Vagina (tissue), 2 donors: ENCODE measurements around the gene RAB44. TPM values are rescaled to one million over a fixed set of nuclear protein-coding genes. Genes with fewer than 3 reads are reported as not detected.

Source experiments
- DNase-seq, 2 donors: peaks; one replicate each; pipeline ENCODE4 v3.0.0-alpha.2; 2017; ENCODE audit errors: extremely low spot score in 2 of 2
- H3K27ac ChIP-seq: fragments of 200-600 bp; sonication (generic); one replicate; pipeline ENCODE4 v1.5.1; 2019
- H3K27me3 ChIP-seq: fragments of 200-600 bp; sonication (generic); one replicate; pipeline ENCODE4 v1.5.1; 2019
- H3K36me3 ChIP-seq, 2 donors: fragments of 200-600 bp; sonication (generic); one replicate each; pipeline ENCODE4 v1.5.1; 2017 to 2019
- H3K4me1 ChIP-seq: fragments of 200-600 bp; sonication (generic); one replicate; pipeline ENCODE4 v1.5.1; 2019
- H3K4me3 ChIP-seq, 2 donors: fragments of 200-600 bp; sonication (generic); 1 replicate in 1 of 2; 2 replicates in 1 of 2; pipeline ENCODE4 v1.5.1; 2016 to 2019
- H3K9me3 ChIP-seq: fragments of 200-600 bp; sonication (generic); one replicate; pipeline ENCODE4 v1.5.1; 2019
- CTCF ChIP-seq, 3 experiments: fragments of 450-650 bp in 2 of 3; fragments of 200-600 bp in 1 of 3; sonication (generic) in 1 of 3; IDR thresholded peaks; one replicate each; pipeline ENCODE4 v1.5.1; 2017 to 2019; ENCODE audit warnings: antibody characterized with exemption in 3 of 3, mild to moderate bottlenecking in 2 of 3, moderate library complexity in 2 of 3
- POLR2A ChIP-seq, 2 donors: fragments of 450-650 bp; IDR thresholded peaks; one replicate each; pipeline ENCODE4 v1.6.1; 2017; ENCODE audit warnings: antibody characterized with exemption in 2 of 2, mild to moderate bottlenecking in 2 of 2, moderate library complexity in 2 of 2
- POLR2AphosphoS5 ChIP-seq, 2 donors: sonication (generic); formaldehyde crosslinking; IDR thresholded peaks; one replicate each; pipeline ENCODE4 v1.9.0; 2017; ENCODE audit warnings: antibody characterized with exemption in 2 of 2, mild to moderate bottlenecking in 2 of 2, low read depth in 1 of 2; ENCODE audit not compliant: insufficient read depth in 1 of 2
- intact Hi-C: fragments of 100-400 bp; cut with DNase I; formaldehyde crosslinking; loops from one replicate; pipeline ENCODE4 v1.15.1; 2023
- total RNA-seq: library from RNA; depleted of rRNA; stranded (reverse); fragments of >200 nt; gene quantifications from one replicate; pipeline ENCODE4 v1.2.3, GENCODE V29; 2016

RAB44 gene
- total RNA-seq, 1 donor from 2014 or later: 0.49 TPM

DNA sequence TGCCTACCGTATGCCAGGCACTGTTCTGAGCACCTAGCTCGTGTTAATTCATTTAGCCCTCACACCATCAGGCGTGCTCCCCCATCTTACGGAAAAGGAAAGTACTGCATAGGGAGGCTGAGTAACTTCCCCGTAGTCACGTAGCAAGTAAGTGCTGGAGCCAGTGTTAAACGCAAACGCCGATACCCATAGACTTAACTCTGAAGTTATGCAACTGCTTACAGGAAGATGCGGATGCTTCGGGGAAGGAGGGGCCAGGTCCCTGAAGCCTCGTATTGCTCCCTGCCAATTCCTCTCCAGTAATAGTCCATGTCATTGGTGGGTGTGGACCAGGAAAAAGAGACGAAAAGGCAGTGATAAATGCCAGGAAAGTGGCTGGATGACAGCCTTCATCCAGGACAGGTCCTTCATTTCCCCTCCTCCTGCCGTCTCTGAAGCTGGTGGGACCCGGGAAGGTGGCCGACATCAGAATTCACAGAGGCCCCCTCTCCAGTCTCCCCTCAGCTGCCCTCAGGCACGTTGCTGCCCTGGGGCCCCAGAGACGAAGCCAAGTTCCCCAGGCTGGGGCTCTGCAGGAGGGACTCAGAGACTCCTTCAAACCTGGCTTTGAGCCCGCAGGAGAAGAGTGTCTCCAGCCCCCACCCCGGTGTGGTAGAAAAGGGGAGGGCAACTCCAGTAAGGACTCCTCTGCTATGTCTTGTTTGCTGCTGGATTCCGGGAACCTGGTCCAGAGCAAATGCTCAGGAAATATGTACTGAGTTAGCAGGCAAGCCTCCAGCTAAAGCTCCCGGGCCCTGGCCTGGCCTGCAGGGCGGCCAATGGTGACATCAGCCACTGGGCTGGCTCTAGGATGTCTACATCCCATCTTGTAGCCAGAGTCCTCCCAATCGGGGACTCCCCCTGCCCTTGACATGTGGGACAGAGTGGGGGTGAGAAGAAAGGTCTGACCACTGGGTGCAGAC, 37.8 kb downstream of the RAB44 start:
- Histone ChIP-seq H3K4me1 (peaks cover 20% of the 10 kb centered on the region), H3K36me3 (no peaks in the 10 kb centered on the region), H3K27ac (peak overlapping the region; percentile 85), H3K27me3 (no peaks in the 10 kb centered on the region), H3K4me3 (peak overlapping the region; percentile 28 to 39), H3K9me3 (no peaks in the 10 kb centered on the region)
- intact Hi-C loops: loop anchor here (5.0 kb wide), 1 partner anchor 53 kb away; no protein-coding TSS in a partner anchor
- peak in 1 of 2 donors; percentile 18 for TF ChIP-seq POLR2A (IDR thresholded peaks at IDR 0.05)
- peak in 1 of 3 experiments; percentile 36 for TF ChIP-seq CTCF (IDR thresholded peaks at IDR 0.05)
- peak in 1 of 2 donors; percentile 83 for TF ChIP-seq POLR2AphosphoS5 (IDR thresholded peaks at IDR 0.05; ENCODE audit: insufficient read depth in 1 of 2, low read depth in 1 of 2)
- peak in 1 of 2 donors; percentile 98 for DNase-seq

- Histone ChIP-seq H3K27me3 (no peaks in the 10 kb centered on the region), H3K27ac (no peak overlapping the region), H3K4me3 (no peak overlapping the region), H3K36me3 (no peaks in the 10 kb centered on the region), H3K4me1 (peaks cover 20% of the 10 kb centered on the region), H3K9me3 (no peaks in the 10 kb centered on the region)
- intact Hi-C loops: loop anchor here (5.0 kb wide), 1 partner anchor 55 kb away; no protein-coding TSS in a partner anchor
- TF ChIP-seq POLR2AphosphoS5 (IDR thresholded peaks at IDR 0.05; ENCODE audit: insufficient read depth in 1 of 2, low read depth in 1 of 2) (no peak), POLR2A (IDR thresholded peaks at IDR 0.05) (no peak), CTCF (IDR thresholded peaks at IDR 0.05) (no peak)
- no peak for DNase-seq
Measured at GRCh38 chr6:36737043-36737785, 39.6 kb downstream of the RAB44 start.

DNA sequence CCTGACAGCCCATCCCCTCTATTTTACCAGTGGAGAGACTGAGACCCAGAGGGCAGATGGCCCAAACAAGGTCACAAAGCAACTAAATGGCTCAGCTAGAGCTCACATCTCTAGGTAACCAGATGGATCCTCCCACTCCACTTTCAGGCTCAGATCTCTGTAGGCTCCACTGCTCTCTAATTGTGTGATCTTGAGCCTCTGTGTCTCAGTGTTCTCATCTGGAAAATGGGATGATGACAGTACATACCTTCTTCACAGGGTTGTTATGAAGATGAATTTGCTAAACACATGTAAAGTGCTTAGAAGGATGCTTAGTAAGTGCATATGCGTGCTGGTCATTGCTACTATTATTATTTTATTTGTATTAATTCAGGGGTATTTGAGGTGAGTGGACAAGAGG, 40.5 kb downstream of the RAB44 start:
- Histone ChIP-seq H3K4me3 (no peak overlapping the region), H3K4me1 (peaks cover 20% of the 10 kb centered on the region), H3K27ac (no peak overlapping the region), H3K36me3 (no peaks in the 10 kb centered on the region), H3K9me3 (no peaks in the 10 kb centered on the region), H3K27me3 (no peaks in the 10 kb centered on the region)
- intact Hi-C loops: loop anchor here (5.0 kb wide), 1 partner anchor 56 kb away; no protein-coding TSS in a partner anchor
- DNase-seq: no peak
- TF ChIP-seq POLR2A (IDR thresholded peaks at IDR 0.05): no peak
- no peak for TF ChIP-seq CTCF (IDR thresholded peaks at IDR 0.05)
- no peak for TF ChIP-seq POLR2AphosphoS5 (IDR thresholded peaks at IDR 0.05; ENCODE audit: insufficient read depth in 1 of 2, low read depth in 1 of 2)

GRCh38 chr6:36739947-36740817, 42.6 kb downstream of the RAB44 start:
- intact Hi-C loops: loop anchor here (5.0 kb wide), 1 partner anchor 58 kb away; no protein-coding TSS in a partner anchor
- Histone ChIP-seq H3K4me3 (no peak overlapping the region), H3K27ac (no peak overlapping the region), H3K4me1 (peaks cover 14% of the 10 kb centered on the region), H3K9me3 (no peaks in the 10 kb centered on the region), H3K27me3 (no peaks in the 10 kb centered on the region), H3K36me3 (no peaks in the 10 kb centered on the region)
- no peak for DNase-seq
- TF ChIP-seq POLR2A (IDR thresholded peaks at IDR 0.05) (no peak), POLR2AphosphoS5 (IDR thresholded peaks at IDR 0.05; ENCODE audit: insufficient read depth in 1 of 2, low read depth in 1 of 2) (no peak), CTCF (IDR thresholded peaks at IDR 0.05) (no peak)
